SU-DHL-6 (cell line): ENCODE measurements around the gene STAMBPL1.

ENCODE experiments used
- H2AFZ ChIP-seq: fragments of 200-600 bp; sonication (generic); 2 replicates; pipeline ENCODE4 v1.6.1; 2014; ENCODE audit warnings: low read depth, mild to moderate bottlenecking, moderate library complexity, mixed read lengths, antibody characterized with exemption, low read length; ENCODE audit not compliant: severe bottlenecking
- H3F3A ChIP-seq: fragments of 200-600 bp; shearing (Covaris generic); 2 replicates; pipeline ENCODE4 v1.6.0; 2016; ENCODE audit warnings: antibody characterized with exemption, mild to moderate bottlenecking; ENCODE audit not compliant: insufficient read depth
- H3K27ac ChIP-seq: fragments of 200-600 bp; sonication (generic); 2 replicates; pipeline ENCODE4 v1.5.1; 2016; ENCODE audit warnings: low read depth, mild to moderate bottlenecking, low read length, moderate library complexity, mixed read lengths
- H3K27me3 ChIP-seq: fragments of 200-600 bp; sonication (generic), shearing (Covaris generic); 2 replicates; pipeline ENCODE4 v1.6.0; 2014; ENCODE audit warnings: mild to moderate bottlenecking, low read length
- H3K36me3 ChIP-seq: fragments of 200-600 bp; sonication (generic); 2 replicates; pipeline ENCODE4 v1.6.1; 2014; ENCODE audit warnings: mild to moderate bottlenecking, low read length, mixed read lengths
- H3K4me2 ChIP-seq: fragments of 300-600, 200-600 bp; shearing (Covaris generic), sonication (generic); 2 replicates; pipeline ENCODE4 v1.6.0; 2014; ENCODE audit warnings: low read length, low read depth, mild to moderate bottlenecking; ENCODE audit not compliant: poor library complexity, severe bottlenecking
- H3K4me3 ChIP-seq: fragments of 200-600 bp; sonication (generic); 2 replicates; pipeline ENCODE4 v1.5.1; 2014; ENCODE audit warnings: antibody characterized with exemption, low read length, mild to moderate bottlenecking, mixed read lengths; ENCODE audit not compliant: insufficient read depth, poor library complexity, severe bottlenecking
- H3K79me2 ChIP-seq: fragments of 200-600 bp; sonication (generic); 2 replicates; pipeline ENCODE4 v1.6.1; 2014; ENCODE audit warnings: mild to moderate bottlenecking, low read length, moderate library complexity; ENCODE audit not compliant: insufficient read depth
- H3K9ac ChIP-seq: fragments of 200-600 bp; sonication (generic); 2 replicates; pipeline ENCODE4 v1.7.0; 2014; ENCODE audit warnings: mild to moderate bottlenecking, low read length
- H3K9me2 ChIP-seq: fragments of 200-600 bp; sonication (generic); replicated peaks from 2 replicates; pipeline ENCODE4 v1.6.1; 2014; ENCODE audit warnings: low read length; ENCODE audit not compliant: insufficient read depth
- H3K9me3 ChIP-seq: fragments of 200-600 bp; sonication (generic); 2 replicates; pipeline ENCODE4 v1.6.1; 2014; ENCODE audit warnings: low read length, mixed read lengths; ENCODE audit not compliant: insufficient read depth
- H4K20me1 ChIP-seq: fragments of 200-600 bp; sonication (generic); 2 replicates; pipeline ENCODE4 v1.6.1; 2014; ENCODE audit warnings: low read depth, mild to moderate bottlenecking, antibody characterized with exemption, low read length, moderate library complexity, mixed read lengths
- EZH2phosphoT487 ChIP-seq: fragments of 200-600 bp; sonication (generic), shearing (Covaris generic); conservative IDR thresholded peaks from 2 replicates; pipeline ENCODE4 v1.6.1; 2018; ENCODE audit warnings: mild to moderate bottlenecking, antibody characterized with exemption, low read length, moderate library complexity, mixed read lengths
- TF ChIP-seq, protein P1 (sequence below): fragments of 200-600 bp; sonication (generic); IDR thresholded peaks from one replicate; pipeline ENCODE4 v1.5.1; 2017; ENCODE audit warnings: antibody characterized with exemption, mild to moderate bottlenecking, low read length, moderate library complexity; ENCODE audit not compliant: insufficient read depth, poor library complexity, severe bottlenecking

The STAMBPL1 gene

DNA sequence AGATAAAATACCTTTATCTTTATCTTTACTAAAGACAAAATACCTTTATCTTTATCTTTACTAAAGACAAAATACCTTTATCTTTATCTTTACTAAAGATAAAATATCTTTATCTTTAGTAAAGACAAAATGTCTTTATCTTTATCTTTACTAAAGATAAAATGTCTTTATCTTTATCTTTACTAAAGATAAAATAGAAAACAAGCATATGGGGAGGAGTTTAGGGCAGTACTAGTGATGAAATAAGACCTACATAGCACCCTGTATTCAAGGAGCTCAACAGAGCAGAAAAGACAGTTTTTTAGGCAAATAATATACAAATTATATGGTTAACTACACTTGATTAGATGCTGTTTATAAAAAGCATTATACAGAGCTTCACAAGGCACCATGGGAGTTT, 47.7 kb upstream of the STAMBPL1 start:
- Histone ChIP-seq H3K9ac (no peak overlapping the region), H3K79me2 (no peaks in the 10 kb centered on the region), H2AFZ (no peak overlapping the region), H3K9me2 (no peaks in the 10 kb centered on the region), H3K27ac (no peak overlapping the region), H3K4me3 (no peak overlapping the region), H3K4me2 (no peak overlapping the region), H4K20me1 (no peaks in the 10 kb centered on the region), H3F3A (no peaks in the 10 kb centered on the region), H3K27me3 (no peaks in the 10 kb centered on the region), H3K36me3 (no peaks in the 10 kb centered on the region), H3K9me3 (no peaks in the 10 kb centered on the region)
- TF ChIP-seq, protein P1, sequence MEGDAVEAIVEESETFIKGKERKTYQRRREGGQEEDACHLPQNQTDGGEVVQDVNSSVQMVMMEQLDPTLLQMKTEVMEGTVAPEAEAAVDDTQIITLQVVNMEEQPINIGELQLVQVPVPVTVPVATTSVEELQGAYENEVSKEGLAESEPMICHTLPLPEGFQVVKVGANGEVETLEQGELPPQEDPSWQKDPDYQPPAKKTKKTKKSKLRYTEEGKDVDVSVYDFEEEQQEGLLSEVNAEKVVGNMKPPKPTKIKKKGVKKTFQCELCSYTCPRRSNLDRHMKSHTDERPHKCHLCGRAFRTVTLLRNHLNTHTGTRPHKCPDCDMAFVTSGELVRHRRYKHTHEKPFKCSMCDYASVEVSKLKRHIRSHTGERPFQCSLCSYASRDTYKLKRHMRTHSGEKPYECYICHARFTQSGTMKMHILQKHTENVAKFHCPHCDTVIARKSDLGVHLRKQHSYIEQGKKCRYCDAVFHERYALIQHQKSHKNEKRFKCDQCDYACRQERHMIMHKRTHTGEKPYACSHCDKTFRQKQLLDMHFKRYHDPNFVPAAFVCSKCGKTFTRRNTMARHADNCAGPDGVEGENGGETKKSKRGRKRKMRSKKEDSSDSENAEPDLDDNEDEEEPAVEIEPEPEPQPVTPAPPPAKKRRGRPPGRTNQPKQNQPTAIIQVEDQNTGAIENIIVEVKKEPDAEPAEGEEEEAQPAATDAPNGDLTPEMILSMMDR = no peak
- TF ChIP-seq EZH2phosphoT487 = no peak

DNA sequence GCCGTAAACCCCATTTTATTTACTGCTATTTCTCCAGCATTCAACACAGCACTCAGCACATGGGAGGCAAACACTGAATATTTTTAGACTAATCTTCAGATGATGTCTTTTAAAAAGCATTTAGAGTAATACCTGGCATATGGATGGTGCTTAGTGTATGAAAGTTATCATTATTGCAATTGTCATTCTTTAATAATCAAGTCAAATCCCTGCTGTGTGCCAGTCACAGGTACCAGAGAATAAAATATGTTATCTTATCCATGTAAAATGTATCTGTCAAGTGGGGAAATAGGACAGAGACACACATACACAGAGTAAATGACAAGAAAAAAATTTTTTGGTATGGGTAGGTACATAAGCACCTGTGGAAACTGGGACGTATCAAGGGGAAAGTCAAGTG, 46.9 kb upstream of the STAMBPL1 start:
- no peaks in the 10 kb centered on the region for H3K27me3 ChIP-seq
- no peaks in the 10 kb centered on the region for H3F3A ChIP-seq
- H3K36me3 ChIP-seq = no peaks in the 10 kb centered on the region
- H2AFZ ChIP-seq = no peak overlapping the region
- H3K4me3 ChIP-seq = no peak overlapping the region
- no peak overlapping the region for H3K4me2 ChIP-seq
- H3K27ac ChIP-seq = no peak overlapping the region
- no peaks in the 10 kb centered on the region for H3K79me2 ChIP-seq
- no peaks in the 10 kb centered on the region for H3K9me3 ChIP-seq
- H3K9ac ChIP-seq = no peak overlapping the region
- no peak for TF ChIP-seq EZH2phosphoT487
- H3K9me2 ChIP-seq = no peaks in the 10 kb centered on the region
- H4K20me1 ChIP-seq = no peaks in the 10 kb centered on the region

DNA sequence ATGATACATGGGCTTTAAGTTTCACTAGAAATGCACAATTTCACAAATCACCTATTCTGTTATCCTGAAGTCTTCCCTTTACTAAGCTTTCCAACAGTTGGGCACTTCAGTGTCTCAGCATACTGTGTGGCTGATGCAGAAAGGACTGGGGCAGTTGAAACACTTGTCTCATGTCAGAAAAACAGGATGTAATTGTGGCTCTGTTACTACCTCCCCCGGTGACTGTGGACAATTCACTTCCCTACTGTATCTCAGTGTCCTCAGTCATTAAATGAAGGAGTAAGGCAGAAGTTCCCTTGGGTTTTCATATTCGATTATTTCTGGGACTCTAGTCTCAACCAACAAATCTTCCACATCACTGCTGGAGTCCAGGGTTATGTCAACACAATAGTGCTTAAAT, 46.3 kb upstream of the STAMBPL1 start:
- H3K9ac ChIP-seq = no peak overlapping the region
- H3K27ac ChIP-seq = no peak overlapping the region
- no peaks in the 10 kb centered on the region for H3K27me3 ChIP-seq
- no peak for TF ChIP-seq EZH2phosphoT487
- TF ChIP-seq, protein P1 = no peak
- no peaks in the 10 kb centered on the region for H3K9me3 ChIP-seq
- H3K9me2 ChIP-seq = no peaks in the 10 kb centered on the region
- H3K4me3 ChIP-seq = no peak overlapping the region
- no peaks in the 10 kb centered on the region for H3F3A ChIP-seq
- no peak overlapping the region for H3K4me2 ChIP-seq
- no peaks in the 10 kb centered on the region for H4K20me1 ChIP-seq
- H3K36me3 ChIP-seq = no peaks in the 10 kb centered on the region
- no peaks in the 10 kb centered on the region for H3K79me2 ChIP-seq
- H2AFZ ChIP-seq = no peak overlapping the region

DNA sequence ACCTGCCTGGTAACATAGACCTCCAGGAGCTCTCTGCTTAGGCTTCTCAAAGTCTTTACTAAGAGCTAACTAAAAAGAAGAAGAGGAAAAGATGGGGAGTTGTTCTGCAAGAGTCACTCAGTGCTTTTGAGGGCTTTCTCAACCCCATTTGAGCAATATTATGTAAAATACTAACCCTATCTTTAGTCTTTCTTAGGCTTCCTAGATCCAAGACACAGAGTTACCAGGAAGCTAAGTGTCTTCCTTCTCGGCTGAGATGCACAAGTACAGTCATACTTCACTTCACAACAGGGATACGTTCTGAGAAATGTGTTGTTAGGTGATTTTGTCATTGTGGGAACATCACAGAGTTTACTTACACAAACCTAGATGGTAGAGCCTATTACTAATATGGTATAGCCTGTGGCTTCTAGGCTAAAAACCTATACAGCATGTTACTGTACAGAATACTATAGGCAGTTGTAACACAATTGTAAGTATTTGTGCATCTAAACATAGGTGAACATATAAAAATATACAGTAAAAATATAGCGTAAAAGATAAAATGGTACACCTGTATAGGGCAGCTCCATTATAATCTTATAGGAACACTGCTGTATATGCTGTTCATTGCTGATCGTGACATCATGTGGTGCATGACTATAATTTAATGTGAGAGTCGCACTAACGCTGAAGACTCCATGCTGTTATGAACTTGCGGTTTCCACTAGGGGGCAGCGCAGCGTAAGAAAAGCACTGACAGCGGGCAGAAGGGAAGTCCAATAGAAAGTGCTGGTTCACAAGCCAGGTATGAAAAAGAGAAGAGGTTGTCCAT, 44.7 kb upstream of the STAMBPL1 start:
- no peak overlapping the region for H3K4me3 ChIP-seq
- no peaks in the 10 kb centered on the region for H4K20me1 ChIP-seq
- no peaks in the 10 kb centered on the region for H3K79me2 ChIP-seq
- H2AFZ ChIP-seq = no peak overlapping the region
- no peak overlapping the region for H3K4me2 ChIP-seq
- H3K9me2 ChIP-seq = no peaks in the 10 kb centered on the region
- no peaks in the 10 kb centered on the region for H3F3A ChIP-seq
- no peaks in the 10 kb centered on the region for H3K36me3 ChIP-seq
- H3K9me3 ChIP-seq = no peaks in the 10 kb centered on the region
- H3K27ac ChIP-seq = no peak overlapping the region
- TF ChIP-seq, protein P1 = peak; percentile 94
- no peak for TF ChIP-seq EZH2phosphoT487
- H3K9ac ChIP-seq = no peak overlapping the region
- H3K27me3 ChIP-seq = no peaks in the 10 kb centered on the region
